Lower leg skin (tissue), 4 donors: Measurements from ENCODE around the gene PIGC. TPM values are rescaled to one million over a fixed set of nuclear protein-coding genes. Genes with fewer than 3 reads are reported as not detected.

Experiments
- DNase-seq, 2 donors: peaks; one replicate each; pipeline ENCODE4 v3.0.0-alpha.2; 2019; ENCODE audit warnings: low spot score in 2 of 2
- H3K4me3 ChIP-seq: fragments of 200-600 bp; sonication (generic); 2 replicates; pipeline ENCODE4 v1.5.1; 2017; ENCODE audit warnings: mild to moderate bottlenecking, low read depth; ENCODE audit not compliant: poor library complexity, severe bottlenecking
- POLR2A ChIP-seq, 2 donors: fragments of 450-650 bp; IDR thresholded peaks; one replicate each; pipeline ENCODE4 v1.6.1; 2016 to 2017; ENCODE audit warnings: antibody characterized with exemption in 2 of 2, mild to moderate bottlenecking in 1 of 2, moderate library complexity in 1 of 2
- WGBS, 2 donors: methylation state at CpG; one replicate each; pipeline ENCODE4 v1.1.5; 2018; 5-methylcytosine and 5-hydroxymethylcytosine counted together
- intact Hi-C: fragments of 100-400 bp; cut with DNase I; formaldehyde crosslinking; loops from one replicate; pipeline ENCODE4 v1.15.0; 2023; ENCODE audit warnings: low total_unique reads
- total RNA-seq, 4 donors: library from RNA; depleted of rRNA; stranded (reverse); fragments of >200 nt; gene quantifications; one replicate each; pipeline ENCODE4 v1.1.0, GENCODE V29; 2016
- TF ChIP-seq, protein P1 (sequence below), 3 donors: fragments of 450-650 bp; IDR thresholded peaks; one replicate each; pipeline ENCODE4 v1.5.1; 2016; ENCODE audit warnings: antibody characterized with exemption in 3 of 3, mild to moderate bottlenecking in 3 of 3, moderate library complexity in 2 of 3

Gene PIGC
- total RNA-seq, 4 donors from 2014 or later, result 26.2 to 60.3 (median 48.4) TPM

DNA sequence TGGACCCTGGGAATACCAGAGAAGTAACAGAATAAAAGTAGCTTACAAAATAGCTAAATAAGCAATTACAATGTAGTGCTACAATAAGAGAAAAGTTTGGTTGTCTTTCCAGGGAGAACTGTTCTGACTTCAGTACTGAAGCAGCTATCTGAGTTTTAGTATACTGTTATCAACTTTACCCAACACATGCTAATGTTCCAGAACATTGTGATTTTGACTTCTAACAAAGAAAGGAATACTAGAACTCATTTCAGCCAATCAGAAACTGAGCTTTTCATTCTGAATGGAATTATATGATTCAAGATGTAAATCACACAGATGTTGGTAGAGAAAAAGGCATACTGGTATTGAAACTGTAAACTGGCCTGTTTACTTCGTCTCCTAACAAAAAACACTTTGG lies 23.5 kb downstream of the PIGC start, which contains the start of gene C1orf105:
C1orf105 (plus strand) TSS at position 301 of the 400 bp plus-strand sequence. CDS start 201 bp downstream, outside the sequence.
- 77 to 86% methylated on average over 1 of the region's 1 CpG for WGBS, 2 donors
- H3K4me3 ChIP-seq, result no peak within 1 kb of the TSS
- no peak for DNase-seq
- TF ChIP-seq, protein P1, sequence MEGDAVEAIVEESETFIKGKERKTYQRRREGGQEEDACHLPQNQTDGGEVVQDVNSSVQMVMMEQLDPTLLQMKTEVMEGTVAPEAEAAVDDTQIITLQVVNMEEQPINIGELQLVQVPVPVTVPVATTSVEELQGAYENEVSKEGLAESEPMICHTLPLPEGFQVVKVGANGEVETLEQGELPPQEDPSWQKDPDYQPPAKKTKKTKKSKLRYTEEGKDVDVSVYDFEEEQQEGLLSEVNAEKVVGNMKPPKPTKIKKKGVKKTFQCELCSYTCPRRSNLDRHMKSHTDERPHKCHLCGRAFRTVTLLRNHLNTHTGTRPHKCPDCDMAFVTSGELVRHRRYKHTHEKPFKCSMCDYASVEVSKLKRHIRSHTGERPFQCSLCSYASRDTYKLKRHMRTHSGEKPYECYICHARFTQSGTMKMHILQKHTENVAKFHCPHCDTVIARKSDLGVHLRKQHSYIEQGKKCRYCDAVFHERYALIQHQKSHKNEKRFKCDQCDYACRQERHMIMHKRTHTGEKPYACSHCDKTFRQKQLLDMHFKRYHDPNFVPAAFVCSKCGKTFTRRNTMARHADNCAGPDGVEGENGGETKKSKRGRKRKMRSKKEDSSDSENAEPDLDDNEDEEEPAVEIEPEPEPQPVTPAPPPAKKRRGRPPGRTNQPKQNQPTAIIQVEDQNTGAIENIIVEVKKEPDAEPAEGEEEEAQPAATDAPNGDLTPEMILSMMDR (IDR thresholded peaks at IDR 0.05), result no peak
- intact Hi-C loops, result no loop called here

DNA sequence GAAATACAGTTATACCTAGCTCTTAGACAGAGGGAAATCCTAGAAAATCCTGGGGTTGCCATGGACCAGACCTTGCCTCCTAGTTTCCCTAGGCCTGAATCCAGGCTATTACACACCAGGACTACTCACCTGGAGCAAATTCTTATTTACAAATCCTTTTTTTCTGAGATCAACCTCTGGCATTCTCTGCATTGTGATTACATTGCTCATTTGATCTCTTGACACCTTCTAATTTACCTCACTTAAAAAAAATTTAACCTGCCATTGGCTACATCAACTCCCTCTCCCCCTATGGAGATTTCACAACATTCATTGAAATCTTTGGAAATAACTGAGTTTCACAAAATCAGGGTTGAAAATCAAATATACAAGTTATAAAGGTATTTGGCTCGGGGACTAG lies 26.3 kb downstream of the PIGC start:
- H3K4me3 ChIP-seq, result no peak overlapping the region
- no peak for DNase-seq
- intact Hi-C loops, result no loop called here
- TF ChIP-seq, protein P1 (IDR thresholded peaks at IDR 0.05), result no peak
- TF ChIP-seq POLR2A (IDR thresholded peaks at IDR 0.05), result no peak
- 100% methylated on average over 1 of the region's 1 CpG for WGBS, 2 donors

DNA sequence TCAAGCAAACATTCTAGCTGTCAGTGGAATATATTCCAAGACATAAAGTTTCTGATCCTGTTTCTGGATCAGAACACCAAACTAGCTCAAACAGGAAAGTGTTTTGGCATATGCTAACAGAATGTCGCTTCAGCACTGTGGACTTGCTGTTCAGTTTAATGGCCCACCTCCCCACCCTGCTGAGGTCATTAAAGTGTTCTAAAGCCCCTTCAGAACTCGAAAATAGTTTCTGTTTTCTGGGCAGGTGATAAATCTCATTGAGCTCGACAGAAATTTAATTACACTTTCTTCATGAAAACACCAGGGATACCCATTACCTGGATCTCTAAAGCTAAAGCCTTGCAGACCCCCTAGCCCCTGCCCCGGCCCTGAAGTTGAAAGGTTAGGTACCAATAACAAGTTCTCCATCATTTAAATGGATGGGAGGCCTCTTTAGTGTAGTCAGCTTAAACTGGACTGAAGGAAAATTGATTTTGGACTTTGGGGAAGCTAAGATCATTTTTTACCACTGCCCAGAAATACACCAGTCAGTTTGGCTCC lies 27.3 kb downstream of the PIGC start:
- 74 to 76% methylated on average over 4 of the region's 4 CpGs for WGBS, 2 donors
- DNase-seq, result no peak
- intact Hi-C loops, result no loop called here
- TF ChIP-seq POLR2A (IDR thresholded peaks at IDR 0.05), result no peak
- TF ChIP-seq, protein P1 (IDR thresholded peaks at IDR 0.05), result no peak
- H3K4me3 ChIP-seq, result no peak overlapping the region

DNA sequence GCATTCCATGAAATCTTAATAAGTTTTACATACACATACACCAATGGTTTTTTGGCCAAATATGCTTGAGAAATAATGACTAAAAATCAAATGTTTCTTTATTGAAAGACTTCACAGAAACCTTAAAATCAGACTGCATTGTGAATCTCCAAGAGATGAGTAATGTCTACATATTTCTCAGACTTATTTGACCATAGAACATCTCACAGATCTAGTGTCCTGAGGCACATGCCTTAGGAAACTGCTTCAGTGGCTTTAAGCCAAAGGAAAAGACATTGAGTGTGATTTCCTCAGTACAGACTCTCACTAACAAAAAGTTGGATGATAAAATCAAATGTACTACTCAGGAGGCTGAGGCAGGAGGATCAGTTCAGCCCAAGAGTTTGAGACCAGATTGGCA lies 29.5 kb downstream of the PIGC start:
- no peak for DNase-seq
- no peak for TF ChIP-seq POLR2A (IDR thresholded peaks at IDR 0.05)
- TF ChIP-seq, protein P1 (IDR thresholded peaks at IDR 0.05), result no peak

DNA sequence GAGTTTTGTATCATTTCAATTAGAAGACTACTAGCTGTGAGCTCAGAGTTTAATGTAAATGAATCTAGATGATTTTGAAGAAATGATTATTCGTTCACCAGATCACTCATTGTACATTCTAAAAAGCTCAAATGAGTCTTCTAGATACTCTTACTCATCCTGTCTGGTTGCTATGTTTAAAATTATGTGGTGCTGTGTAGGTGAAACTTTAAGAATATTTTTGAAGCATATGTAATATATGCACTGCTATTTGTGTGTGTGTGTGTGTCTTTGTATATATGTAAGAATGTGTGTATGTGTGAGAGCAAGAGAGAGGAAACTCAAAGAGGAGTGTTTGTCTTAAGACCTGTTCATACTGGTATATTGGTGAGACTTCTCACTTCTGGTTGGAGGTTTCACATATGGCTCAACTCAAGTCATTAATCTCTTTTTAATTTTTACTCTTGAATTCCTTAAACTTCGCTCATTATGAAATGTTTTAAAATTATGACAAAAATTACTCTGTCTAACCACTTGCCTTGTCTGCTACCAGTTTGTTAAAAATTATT lies 32.0 kb downstream of the PIGC start:
- DNase-seq, result no peak
- WGBS, 2 donors, result 93 to 95% methylated on average over 2 of the region's 2 CpGs
- no peak overlapping the region for H3K4me3 ChIP-seq
- TF ChIP-seq, protein P1 (IDR thresholded peaks at IDR 0.05), result no peak
- TF ChIP-seq POLR2A (IDR thresholded peaks at IDR 0.05), result no peak
- intact Hi-C loops, result no loop called here

More for the DNA sequence above, 29.5 kb downstream of the PIGC start:
- H3K4me3 ChIP-seq, result no peak overlapping the region
- intact Hi-C loops, result no loop called here

DNA sequence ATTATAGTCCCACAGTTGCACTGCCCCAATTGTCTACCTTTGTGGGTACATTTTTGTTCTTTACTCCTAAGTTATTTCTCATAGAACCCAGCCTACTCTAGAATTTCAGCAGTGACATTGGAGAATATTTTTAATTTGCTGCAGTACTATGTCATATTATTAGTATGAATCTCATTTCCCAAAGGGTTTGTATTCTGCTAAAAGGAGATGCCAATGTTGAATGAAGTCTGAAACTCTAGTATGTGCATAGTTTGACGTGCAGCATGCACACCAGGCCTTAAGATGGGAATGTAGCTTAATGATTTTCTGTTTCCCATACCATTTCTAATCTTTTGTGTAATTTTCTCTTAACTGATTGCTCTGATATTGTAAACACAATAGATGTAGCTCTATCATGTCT lies 33.8 kb downstream of the PIGC start:
- TF ChIP-seq, protein P1 (IDR thresholded peaks at IDR 0.05), result no peak
- no peak for TF ChIP-seq POLR2A (IDR thresholded peaks at IDR 0.05)
- DNase-seq, result no peak
- intact Hi-C loops, result no loop called here
- no peak overlapping the region for H3K4me3 ChIP-seq
- 67 to 73% methylated on average over 1 of the region's 1 CpG for whole genome bisulfite sequencing, 2 donors
